ENCODE data around the gene TRIM46. TPM values are rescaled to one million over a fixed set of nuclear protein-coding genes. Genes with fewer than 3 reads are reported as not detected.
A peak's percentile ranks its signal among the peaks of the same experiment; 100 is the strongest.

TRIM46 gene
- total and polyA plus RNA-seq, 2 of the 13 experiments (the other 11 are each of a cell fraction or from before 2014, with no cell fraction given), result 0.04 to 0.09 TPM

DNA sequence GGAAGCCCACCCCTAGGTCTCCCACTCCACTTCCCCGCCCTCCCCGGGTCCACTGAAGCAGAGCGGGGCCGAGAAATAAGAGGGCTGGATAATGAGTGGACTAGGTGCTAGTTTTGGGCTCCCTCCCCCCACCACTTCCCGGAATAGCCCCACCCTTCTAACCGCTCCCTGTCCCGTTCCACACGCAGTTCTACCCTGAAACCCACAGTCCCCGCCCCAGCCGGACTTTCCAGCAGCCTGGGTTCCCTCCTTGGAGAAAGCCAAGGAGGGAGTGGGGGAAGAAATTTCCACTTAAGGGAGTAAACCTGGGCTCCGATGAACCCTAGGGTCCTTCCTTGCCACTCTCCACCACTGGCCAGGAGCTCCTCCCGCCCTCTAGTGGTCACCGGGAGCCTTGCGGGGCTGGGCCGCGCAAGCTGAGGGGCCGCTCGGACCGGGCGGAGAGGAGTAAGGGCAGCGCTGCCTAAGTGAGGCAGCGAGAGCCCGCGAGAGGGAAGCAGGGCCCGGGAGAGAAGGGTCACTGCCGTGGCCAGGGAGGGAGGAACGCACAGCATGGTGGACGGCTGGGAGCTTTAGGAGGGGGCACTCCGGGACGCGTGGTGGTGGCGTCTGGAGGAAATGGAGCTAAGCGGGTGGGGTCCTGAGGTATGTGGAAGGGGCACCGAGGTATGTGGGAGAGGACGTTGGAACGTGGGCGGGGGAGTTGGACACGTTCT, 19.8 kb downstream of the TRIM46 start (continued):
- TF ChIP-seq DZIP1 (CRISPR knock-in tag; IDR thresholded peaks at IDR 0.05) (0 out of 2 replicates have a peak, but pooled peaks have one; percentile 58), CHCHD3 (CRISPR knock-in tag; IDR thresholded peaks at IDR 0.05) (no peak), XRCC5 (optimal IDR thresholded peaks at IDR 0.05; ENCODE audit: low read length) (peak; percentile 97), ZBTB4 (CRISPR knock-in tag; IDR thresholded peaks at IDR 0.05; ENCODE audit: borderline replicate concordance) (no peak), ZNF768 (CRISPR knock-in tag; IDR thresholded peaks at IDR 0.05) (peak; percentile 21; the same call in 1 of the 2 replicates), ARID2 (CRISPR knock-in tag; IDR thresholded peaks at IDR 0.05; ENCODE audit: borderline replicate concordance) (no peak), PHF8 (CRISPR knock-in tag; IDR thresholded peaks at IDR 0.05) (peak; percentile 36; the same call in 1 of the 2 replicates), ARNT2 (CRISPR knock-in tag; IDR thresholded peaks at IDR 0.05; ENCODE audit: low read depth) (0 out of 2 replicates have a peak, but pooled peaks have one; percentile 10), TAF15 (IDR thresholded peaks at IDR 0.05; ENCODE audit: low read depth, low read length, poor library complexity, severe bottlenecking) (peak; percentile 62), HOXA3 (CRISPR knock-in tag; IDR thresholded peaks at IDR 0.05) (peak; percentile 21; the same call in 1 of the 2 replicates), ZFP91 (CRISPR knock-in tag; IDR thresholded peaks at IDR 0.05; ENCODE audit: borderline replicate concordance) (peak; percentile 67; the same call in 1 of the 2 replicates), MAFK (conservative IDR thresholded peaks at IDR 0.05 in 1 of 2, IDR thresholded peaks at IDR 0.05 in 1 of 2; ENCODE audit: low read length in 2 of 2) (no peak), MEF2D (CRISPR knock-in tag; IDR thresholded peaks at IDR 0.05) (0 out of 2 replicates have a peak, but pooled peaks have one; percentile 37), ZSCAN29 (CRISPR knock-in tag; conservative IDR thresholded peaks at IDR 0.05) (no peak), HNRNPLL (IDR thresholded peaks at IDR 0.05; ENCODE audit: low read depth, low read length, poor library complexity, severe bottlenecking) (peak; percentile 83), YEATS2 (CRISPR knock-in tag; IDR thresholded peaks at IDR 0.05; ENCODE audit: borderline replicate concordance) (peak; percentile 48; the same call in 1 of the 2 replicates), ZNF660 (CRISPR knock-in tag; IDR thresholded peaks at IDR 0.05; ENCODE audit: borderline replicate concordance, low read depth) (no peak), NRL (CRISPR knock-in tag; IDR thresholded peaks at IDR 0.05; ENCODE audit: borderline replicate concordance) (0 out of 2 replicates have a peak, but pooled peaks have one; percentile 19), KAT8 (CRISPR knock-in tag; IDR thresholded peaks at IDR 0.05) (peak; percentile 56; the same call in 1 of the 2 replicates)
